HAP-1 (cell line): ENCODE data around the gene ADIRF.
"Not testable (repeated sequence)": the region's sequence is repeated elsewhere in the genome, so short reads cannot be mapped to it uniquely, and the experiment has no call there.

Source experiments
- DNase-seq, 2 experiments: peaks; one replicate each; pipeline ENCODE4 v3.0.0-alpha.2; 2016 to 2020; ENCODE audit warnings: low spot score in 2 of 2
- H3K27me3 ChIP-seq: fragments of 250-450 bp; sonication (Bioruptor Pico); 2 replicates; pipeline ENCODE4 v1.5.1; 2020; ENCODE audit warnings: low read depth, mild to moderate bottlenecking, moderate library complexity
- H3K36me3 ChIP-seq: fragments of 250-450 bp; sonication (Bioruptor Pico); replicated peaks from 2 replicates; pipeline ENCODE4 v1.5.1; 2020; ENCODE audit warnings: mild to moderate bottlenecking
- H3K4me1 ChIP-seq: fragments of 250-450 bp; sonication (Bioruptor Pico); 2 replicates; pipeline ENCODE4 v1.5.1; 2020; ENCODE audit warnings: mild to moderate bottlenecking
- H3K4me3 ChIP-seq: fragments of 250-450 bp; sonication (Bioruptor Pico); 2 replicates; pipeline ENCODE4 v1.5.1; 2020; ENCODE audit warnings: mild to moderate bottlenecking, moderate library complexity
- H3K9me3 ChIP-seq: fragments of 250-450 bp; sonication (Bioruptor Pico); 2 replicates; pipeline ENCODE4 v1.5.1; 2020; ENCODE audit warnings: mild to moderate bottlenecking, moderate library complexity
- in situ Hi-C: fragments of 300-500 bp; cut with MboI; formaldehyde crosslinking; loops from 3 replicates; pipeline ENCODE4 v1.14.3; 2020; ENCODE audit warnings: low sequenced_read_pairs, inconsistent platforms, mixed read lengths

Gene ADIRF

DNA sequence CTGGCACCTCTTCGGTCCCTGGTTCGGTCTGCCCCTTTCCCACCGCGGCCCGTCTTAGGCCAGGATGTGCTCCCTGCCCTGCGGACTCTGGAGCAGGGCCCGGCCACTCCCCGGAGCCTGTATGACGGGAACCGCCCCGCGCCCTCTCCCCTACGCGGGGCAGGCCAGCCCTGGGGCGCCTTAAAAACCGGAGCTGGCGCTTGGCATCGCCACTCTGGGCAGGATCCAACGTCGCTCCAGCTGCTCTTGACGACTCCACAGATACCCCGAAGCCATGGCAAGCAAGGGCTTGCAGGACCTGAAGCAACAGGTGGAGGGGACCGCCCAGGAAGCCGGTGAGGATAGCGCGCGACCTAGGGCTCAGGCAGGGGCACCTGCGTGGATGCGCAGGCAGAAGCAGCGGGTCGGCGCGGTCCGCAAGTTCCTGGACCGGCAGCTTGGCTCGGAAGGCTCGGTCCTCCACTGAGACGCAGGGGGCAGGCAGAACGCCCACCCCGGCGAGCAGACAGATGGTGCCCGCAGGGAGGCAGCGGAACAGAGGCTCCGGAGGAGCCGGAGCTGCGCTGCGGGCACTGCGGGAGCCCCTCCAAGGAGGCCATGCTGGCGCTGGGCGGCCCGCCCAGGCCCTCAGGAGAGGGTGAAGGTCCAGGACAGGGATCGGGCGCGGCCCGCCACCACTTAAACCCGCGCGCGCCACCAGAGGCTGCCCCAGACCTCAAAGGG, at the start of gene ADIRF:
TSS of gene ADIRF (plus strand) at position 212 of the 723 bp plus-strand sequence. CDS start at position 275, 63 bp downstream.
- no peak for DNase-seq
- H3K4me3 ChIP-seq: no peak within 1 kb of the TSS
- no peaks in the 10 kb centered on the region for H3K36me3 ChIP-seq
- H3K9me3 ChIP-seq: no peaks in the 10 kb centered on the region
- in situ Hi-C loops: no loop called here
- H3K27me3 ChIP-seq: no peaks in the 10 kb centered on the region
- peaks cover 3% of the 10 kb centered on the region for H3K4me1 ChIP-seq

DNA sequence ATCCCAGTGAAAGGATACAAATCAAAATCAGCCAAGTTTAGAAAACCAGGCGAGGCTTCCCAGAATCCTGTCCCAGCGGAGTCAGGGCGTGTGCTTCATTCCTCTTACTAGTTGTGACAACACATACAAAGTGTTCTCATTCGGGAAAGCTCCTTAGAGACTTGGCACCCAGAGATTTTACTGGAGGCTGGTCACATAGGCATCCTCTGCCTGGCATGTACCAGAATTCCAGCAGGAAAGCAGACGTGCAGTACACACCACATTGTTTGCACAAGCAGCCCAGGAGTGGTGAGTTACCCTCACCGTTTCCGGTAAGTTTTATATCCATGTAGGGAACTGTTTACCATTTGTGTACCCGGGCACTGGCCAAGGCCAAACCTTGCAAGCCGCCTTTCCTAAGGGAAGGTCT, 45.7 kb upstream of the ADIRF start:
- no peak for DNase-seq
- Histone ChIP-seq H3K4me3 (no peak overlapping the region), H3K4me1 (no peaks in the 10 kb centered on the region), H3K27me3 (no peaks in the 10 kb centered on the region), H3K9me3 (no peaks in the 10 kb centered on the region), H3K36me3 (peaks cover 44% of the 10 kb centered on the region)
- in situ Hi-C loops: no loop called here

DNA sequence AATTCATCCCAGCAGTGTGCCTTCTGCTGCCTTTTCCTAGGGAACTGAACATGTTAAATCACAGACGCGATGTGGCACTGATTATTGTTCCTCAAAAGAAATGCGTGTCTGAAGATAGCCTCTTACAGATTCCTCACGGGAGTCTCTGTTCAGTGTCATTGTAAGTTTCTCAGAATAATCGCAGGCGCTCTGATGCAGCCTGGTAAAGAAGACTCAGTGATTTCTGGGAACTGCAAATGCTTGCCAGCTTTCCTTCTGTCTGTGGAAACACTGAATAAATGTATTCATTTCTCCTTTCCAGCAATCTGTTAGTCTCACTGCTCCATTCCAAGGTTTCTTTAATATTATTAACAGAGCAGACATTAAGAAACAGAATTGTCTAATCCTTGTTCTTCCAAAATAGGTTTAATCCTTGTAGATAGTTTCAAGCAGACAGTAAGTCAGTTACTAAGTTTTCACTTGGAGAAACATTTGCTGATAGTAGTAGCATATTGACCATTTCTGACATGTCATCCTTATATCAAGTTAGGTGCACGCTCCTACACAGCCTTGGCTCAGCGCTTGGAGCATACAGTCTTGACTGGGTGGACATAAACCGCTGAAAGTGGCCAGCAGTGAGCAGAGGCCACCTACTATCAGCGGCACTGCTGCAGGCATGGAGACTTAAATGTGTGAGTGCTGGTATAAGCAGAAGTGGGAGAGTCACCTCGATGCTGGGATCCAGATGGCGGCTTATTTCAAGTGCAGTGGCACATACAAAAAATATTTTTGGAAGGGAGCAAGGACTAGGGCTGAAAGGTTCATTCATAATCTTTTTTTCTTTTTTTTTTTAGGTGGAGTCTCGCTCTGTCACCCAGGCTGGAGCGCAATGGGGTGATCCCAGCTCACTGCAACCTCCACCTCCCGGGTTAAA, 38.6 kb upstream of the ADIRF start:
- Histone ChIP-seq H3K27me3 (no peaks in the 10 kb centered on the region), H3K4me1 (no peaks in the 10 kb centered on the region), H3K9me3 (no peaks in the 10 kb centered on the region), H3K36me3 (peaks cover 3% of the 10 kb centered on the region), H3K4me3 (no peak overlapping the region)
- in situ Hi-C loops: no loop called here
- DNase-seq: no peak

DNA sequence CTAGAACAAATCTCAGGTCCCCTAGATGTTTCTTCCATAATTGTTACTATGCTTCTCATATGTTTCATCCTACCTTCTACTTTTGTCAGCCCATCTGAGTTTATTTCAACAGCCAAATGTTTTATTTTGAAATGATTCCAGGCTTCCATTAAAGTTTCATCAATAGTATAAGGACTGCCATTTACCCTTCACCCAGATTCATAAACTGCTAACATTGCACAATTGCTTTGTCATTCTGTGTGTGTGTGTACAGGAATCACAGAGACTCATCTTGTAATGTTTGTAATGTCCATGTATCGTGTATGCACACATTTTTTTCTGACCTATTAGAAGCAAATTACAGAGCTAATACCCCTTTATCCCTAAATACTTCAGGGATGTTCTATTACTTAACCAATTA, 36.4 kb upstream of the ADIRF start:
- no peak for DNase-seq
- no peaks in the 10 kb centered on the region for H3K4me1 ChIP-seq
- no peaks in the 10 kb centered on the region for H3K27me3 ChIP-seq
- no peaks in the 10 kb centered on the region for H3K9me3 ChIP-seq
- in situ Hi-C loops: no loop called here
- H3K36me3 ChIP-seq: peaks cover 3% of the 10 kb centered on the region
- no peak overlapping the region for H3K4me3 ChIP-seq

DNA sequence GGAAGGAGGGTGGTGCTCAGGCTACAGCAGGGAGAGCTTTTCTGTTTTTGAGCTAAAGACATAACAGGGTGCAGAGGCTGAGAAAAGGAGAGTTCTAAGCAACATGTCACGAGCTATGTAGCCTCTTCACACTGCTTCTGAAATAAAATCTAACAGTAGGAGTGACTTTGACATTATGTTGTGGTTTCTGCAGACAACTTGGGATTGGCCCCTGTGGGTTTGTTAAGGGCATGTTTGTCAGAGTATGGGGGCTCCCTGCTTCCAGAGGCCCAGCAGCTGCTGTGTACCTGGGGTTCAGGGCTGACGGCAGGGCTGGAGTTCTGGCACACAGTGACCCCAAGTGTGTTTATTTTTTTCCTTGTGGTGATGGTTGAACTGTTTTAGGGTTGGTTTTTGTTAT, 35.6 kb upstream of the ADIRF start:
- in situ Hi-C loops: no loop called here
- DNase-seq: no peak
- H3K4me1 ChIP-seq: no peaks in the 10 kb centered on the region
- no peak overlapping the region for H3K4me3 ChIP-seq
- no peaks in the 10 kb centered on the region for H3K27me3 ChIP-seq
- peaks cover 3% of the 10 kb centered on the region for H3K36me3 ChIP-seq
- H3K9me3 ChIP-seq: no peaks in the 10 kb centered on the region

DNA sequence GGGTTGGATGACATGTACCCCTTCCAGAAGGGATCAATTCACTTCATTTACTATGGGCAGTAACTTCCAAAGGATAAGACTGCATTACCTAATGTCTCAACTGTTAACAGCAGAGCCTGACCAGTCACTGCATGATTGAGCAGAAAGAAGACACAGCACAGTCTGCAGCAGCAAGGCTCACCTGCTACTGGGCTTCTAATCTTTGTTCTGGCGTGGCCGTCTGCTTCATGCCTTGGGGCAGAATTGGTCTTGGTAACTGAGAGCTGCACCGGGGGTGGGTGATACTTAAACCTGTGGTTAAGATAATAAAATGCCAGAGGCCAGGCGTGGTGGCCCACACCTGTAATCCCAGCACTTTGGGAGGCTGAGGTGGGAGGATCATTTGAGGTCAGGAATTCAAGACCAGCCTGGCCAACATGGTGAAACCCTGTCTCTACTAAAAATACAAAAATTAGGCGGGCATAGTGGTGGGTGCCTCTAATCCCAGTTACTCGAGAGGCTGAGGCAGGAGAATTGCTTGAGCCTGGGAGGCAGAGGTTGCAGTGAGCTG, 34.0 kb upstream of the ADIRF start:
- H3K27me3 ChIP-seq, H3K9me3 ChIP-seq, H3K4me3 ChIP-seq, H3K36me3 ChIP-seq, H3K4me1 ChIP-seq, in situ Hi-C loops, DNase-seq: not testable (repeated sequence)

DNA sequence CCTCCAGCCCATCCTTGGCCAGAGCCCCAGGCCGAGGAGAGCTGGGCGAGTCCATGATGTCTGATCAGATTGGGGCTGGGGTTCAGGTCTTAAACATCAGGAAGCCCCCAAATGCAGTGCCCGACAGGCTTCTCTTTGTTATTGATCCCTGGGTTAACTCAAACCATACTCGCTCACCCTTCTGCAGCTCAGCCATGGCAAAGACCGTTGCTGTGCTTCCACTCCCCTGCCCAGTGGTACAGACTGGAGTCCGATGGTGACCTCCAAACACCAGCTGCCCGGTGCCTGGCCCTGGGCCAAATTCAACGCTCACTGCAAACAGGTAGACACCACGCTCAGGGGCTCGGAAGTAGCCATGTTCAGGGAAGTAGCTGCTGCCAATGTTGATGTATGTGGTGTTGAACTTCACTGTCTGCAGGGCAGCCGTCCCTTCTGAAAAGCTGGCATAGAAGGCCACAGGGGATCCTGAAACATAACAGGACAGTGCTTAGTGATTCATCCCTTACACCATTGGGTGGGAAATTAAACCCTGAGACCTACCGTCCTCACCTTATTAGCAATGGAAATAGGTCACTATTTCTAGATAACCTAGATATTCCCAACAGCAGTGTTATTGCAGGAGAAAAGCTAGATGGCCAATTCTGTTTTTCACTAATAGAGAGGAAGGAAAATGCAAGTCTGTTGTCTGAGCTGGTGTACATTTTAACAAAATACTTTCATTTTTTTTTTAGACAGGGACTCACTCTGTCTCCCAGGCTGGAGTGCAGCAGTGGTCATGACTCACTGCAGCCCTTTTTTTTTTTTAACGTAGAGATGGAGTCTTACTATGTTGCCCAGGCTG, 31.4 kb upstream of the ADIRF start:
- no peaks in the 10 kb centered on the region for H3K27me3 ChIP-seq
- H3K36me3 ChIP-seq: no peaks in the 10 kb centered on the region
- in situ Hi-C loops: no loop called here
- no peak for DNase-seq
- no peak overlapping the region for H3K4me3 ChIP-seq
- H3K9me3 ChIP-seq: no peaks in the 10 kb centered on the region
- H3K4me1 ChIP-seq: no peaks in the 10 kb centered on the region

DNA sequence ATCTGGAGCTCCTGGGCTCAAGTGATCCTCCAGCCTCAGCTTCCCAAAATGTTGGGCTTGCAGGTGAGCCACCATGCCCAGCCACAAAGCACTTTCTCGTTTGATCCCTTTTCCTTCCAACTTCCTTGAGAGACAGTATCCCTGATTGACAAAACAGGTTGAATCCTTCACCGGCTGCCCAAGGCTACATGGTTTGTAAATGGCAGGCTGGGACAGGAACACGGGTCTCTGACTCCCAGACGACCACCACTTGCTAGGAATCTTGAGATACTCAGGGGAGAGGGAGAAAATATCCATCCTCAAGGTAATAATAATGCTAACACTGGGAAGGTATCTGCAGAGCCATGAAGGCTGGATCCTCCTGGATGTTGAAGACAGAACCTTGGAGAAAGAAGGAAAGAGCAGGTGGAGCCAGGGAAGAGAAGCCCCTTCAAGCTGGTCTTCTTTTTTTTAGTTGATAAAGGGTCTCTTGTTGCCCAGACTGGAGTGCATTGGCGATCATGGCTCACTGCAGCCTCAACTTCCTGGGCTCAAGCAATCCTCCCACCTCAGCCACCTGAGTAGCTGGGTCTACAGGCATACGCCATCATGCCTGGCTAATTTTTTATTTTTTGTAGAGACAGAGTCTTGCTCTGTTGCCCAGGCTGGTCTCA, 30.7 kb upstream of the ADIRF start:
- H3K9me3 ChIP-seq: no peaks in the 10 kb centered on the region
- DNase-seq: no peak
- H3K36me3 ChIP-seq: no peaks in the 10 kb centered on the region
- in situ Hi-C loops: no loop called here
- H3K4me1 ChIP-seq: no peaks in the 10 kb centered on the region
- no peaks in the 10 kb centered on the region for H3K27me3 ChIP-seq
- no peak overlapping the region for H3K4me3 ChIP-seq

DNA sequence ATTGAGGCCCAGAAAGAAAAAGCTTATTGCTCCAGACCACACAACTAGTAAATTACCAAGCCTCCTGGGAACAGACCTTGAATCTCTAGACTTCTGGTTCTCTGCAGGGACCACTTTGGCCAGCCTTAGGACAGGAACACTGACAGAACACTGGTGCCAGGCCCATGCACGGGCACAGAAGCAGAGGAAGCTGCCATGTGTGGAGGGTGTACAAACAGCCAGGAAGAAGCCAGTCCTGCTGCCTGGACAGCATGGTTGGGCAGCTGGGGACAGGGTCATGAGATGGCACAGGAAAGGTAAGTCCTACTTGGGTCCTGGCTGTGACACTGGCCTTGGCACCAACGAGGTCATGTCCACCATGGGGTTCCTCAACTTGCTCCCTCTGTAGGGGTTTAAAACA, 30.0 kb upstream of the ADIRF start:
- no peak for DNase-seq
- Histone ChIP-seq H3K4me3 (no peak overlapping the region), H3K27me3 (no peaks in the 10 kb centered on the region), H3K4me1 (no peaks in the 10 kb centered on the region), H3K9me3 (no peaks in the 10 kb centered on the region), H3K36me3 (no peaks in the 10 kb centered on the region)
- in situ Hi-C loops: no loop called here

DNA sequence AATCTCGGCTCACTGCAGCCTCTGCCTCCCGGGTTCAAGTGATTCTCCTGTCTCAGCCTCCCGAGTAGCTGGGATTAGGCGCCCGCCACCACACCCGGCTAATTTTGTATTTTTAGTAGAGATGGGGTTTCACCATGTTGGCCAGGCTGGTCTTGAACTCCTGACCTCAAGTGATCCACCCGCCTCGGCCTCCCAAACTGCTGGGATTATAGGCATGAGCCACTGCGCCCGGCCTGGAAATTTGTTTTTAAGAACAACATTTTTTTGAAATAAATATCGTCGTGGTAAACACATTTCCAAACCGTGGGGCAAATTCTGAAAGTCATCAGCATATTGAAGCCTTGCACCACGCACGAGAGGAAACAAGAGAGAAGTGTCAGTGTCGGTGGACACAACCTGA, 28.2 kb upstream of the ADIRF start:
- in situ Hi-C loops, H3K9me3 ChIP-seq, H3K36me3 ChIP-seq, H3K4me1 ChIP-seq, DNase-seq, H3K27me3 ChIP-seq, H3K4me3 ChIP-seq: not testable (repeated sequence)

DNA sequence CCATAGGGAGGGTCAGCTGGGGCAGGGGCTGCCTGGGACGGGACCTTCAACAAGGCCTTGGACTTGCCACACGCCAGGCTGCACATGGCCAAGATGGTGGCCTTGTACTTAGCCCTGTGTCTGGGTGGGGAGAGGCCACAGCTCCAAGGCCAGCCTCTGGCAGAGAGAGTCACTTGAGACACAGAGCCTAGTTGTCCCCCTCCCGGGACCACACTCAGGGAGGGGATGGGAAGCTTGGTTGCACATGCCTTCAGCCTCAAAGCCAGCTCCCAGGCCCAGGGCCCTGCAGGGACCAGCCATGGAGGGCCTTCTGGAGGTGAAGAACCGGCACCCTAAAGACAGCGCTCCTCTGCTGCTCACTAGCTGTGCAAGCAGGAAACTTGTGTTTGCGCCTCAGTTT, 27.6 kb upstream of the ADIRF start:
- no peak overlapping the region for H3K4me3 ChIP-seq
- in situ Hi-C loops: no loop called here
- no peaks in the 10 kb centered on the region for H3K4me1 ChIP-seq
- no peaks in the 10 kb centered on the region for H3K9me3 ChIP-seq
- H3K36me3 ChIP-seq: no peaks in the 10 kb centered on the region
- no peaks in the 10 kb centered on the region for H3K27me3 ChIP-seq
- peak in 1 of 2 experiments; percentile 5 for DNase-seq

DNA sequence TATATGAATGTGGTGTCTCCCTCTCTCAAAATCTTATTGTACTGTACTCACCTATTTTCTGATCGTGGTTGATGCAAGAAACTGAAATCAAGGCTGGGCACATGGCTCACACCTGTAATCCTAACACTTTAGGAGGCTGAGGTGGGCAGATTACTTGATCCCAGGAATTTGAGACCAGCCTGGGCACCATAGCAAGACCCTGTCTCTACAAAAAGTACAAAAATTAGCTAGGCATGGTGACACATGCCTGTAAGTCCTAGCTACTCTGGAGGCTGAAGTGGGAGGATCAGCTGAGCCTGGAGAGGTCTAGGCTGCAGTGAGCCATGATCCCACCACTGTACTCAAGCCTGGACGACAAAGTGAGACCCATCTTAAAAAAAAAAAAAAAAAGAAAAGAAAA, 26.9 kb upstream of the ADIRF start:
- Histone ChIP-seq H3K4me3 (no peak overlapping the region), H3K27me3 (no peaks in the 10 kb centered on the region)
- in situ Hi-C loops: no loop called here

DNA sequence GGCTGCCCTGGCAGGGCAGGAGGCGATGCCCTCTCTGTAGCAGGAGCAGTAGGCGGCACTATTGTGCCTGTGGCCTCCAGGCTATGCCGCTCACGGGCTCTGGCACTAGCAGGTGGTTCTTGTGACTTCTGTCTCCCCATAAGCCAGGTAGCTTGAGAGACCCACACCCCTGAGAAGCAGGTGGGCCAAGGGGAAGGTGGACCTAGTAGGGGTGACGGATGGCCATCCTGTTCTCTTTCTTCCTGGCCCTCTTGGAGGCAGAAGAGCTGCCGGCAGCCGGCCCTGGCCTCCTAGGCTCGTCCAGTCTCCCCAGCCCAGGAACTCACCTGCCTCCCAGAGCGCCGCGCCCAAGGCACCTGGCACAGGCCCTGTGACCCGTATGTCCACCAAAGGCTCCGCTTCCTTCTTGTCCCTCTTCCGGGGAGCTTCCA, 26.3 kb upstream of the ADIRF start:
- H3K4me3 ChIP-seq: no peak overlapping the region
- H3K4me1 ChIP-seq: no peaks in the 10 kb centered on the region
- no peaks in the 10 kb centered on the region for H3K27me3 ChIP-seq
- in situ Hi-C loops: no loop called here
- no peaks in the 10 kb centered on the region for H3K9me3 ChIP-seq
- H3K36me3 ChIP-seq: no peaks in the 10 kb centered on the region
- DNase-seq: peak in 1 of 2 experiments; percentile 6

More for the DNA sequence above, 26.9 kb upstream of the ADIRF start:
- no peaks in the 10 kb centered on the region for H3K9me3 ChIP-seq
- H3K4me1 ChIP-seq: no peaks in the 10 kb centered on the region
- no peaks in the 10 kb centered on the region for H3K36me3 ChIP-seq
- DNase-seq: no peak
